ENCODE data around the gene BCR. TPM values are rescaled to one million over a fixed set of nuclear protein-coding genes. Genes with fewer than 3 reads are reported as not detected.

BCR gene
- total RNA-seq, 1 donor from 2014 or later, result 92.6 TPM

DNA sequence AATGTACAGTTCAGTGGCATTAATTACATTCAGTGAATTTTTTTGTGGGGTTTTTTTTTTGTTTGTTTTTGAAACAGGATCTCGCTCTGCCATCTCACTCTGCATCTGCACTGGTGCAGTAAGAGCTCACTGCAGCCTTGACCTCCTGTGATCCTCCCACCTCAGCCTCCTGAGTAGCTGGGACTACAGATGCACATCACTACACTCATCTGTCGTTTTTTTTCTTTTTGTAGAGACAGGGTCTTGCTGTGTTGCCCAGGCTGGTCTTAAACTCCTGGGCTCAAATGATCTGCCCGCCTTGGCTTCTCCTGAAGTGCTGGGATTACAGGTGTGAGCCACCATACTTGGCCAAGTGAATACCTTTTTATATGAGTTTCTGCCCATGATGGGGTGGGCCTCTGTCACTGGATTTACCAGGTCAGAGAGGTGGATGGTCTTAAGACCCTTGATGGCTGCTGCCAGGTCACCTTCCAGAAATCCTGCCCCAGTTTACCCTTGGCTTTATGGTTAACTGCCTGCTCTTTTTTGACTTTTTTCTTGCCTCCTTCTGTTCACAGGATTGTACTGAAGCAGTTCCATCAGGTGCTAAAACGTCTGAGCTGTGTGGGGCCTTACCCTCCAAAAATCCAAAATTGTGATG, 22.6 kb downstream of the BCR start:
- TF ChIP-seq, protein P1, sequence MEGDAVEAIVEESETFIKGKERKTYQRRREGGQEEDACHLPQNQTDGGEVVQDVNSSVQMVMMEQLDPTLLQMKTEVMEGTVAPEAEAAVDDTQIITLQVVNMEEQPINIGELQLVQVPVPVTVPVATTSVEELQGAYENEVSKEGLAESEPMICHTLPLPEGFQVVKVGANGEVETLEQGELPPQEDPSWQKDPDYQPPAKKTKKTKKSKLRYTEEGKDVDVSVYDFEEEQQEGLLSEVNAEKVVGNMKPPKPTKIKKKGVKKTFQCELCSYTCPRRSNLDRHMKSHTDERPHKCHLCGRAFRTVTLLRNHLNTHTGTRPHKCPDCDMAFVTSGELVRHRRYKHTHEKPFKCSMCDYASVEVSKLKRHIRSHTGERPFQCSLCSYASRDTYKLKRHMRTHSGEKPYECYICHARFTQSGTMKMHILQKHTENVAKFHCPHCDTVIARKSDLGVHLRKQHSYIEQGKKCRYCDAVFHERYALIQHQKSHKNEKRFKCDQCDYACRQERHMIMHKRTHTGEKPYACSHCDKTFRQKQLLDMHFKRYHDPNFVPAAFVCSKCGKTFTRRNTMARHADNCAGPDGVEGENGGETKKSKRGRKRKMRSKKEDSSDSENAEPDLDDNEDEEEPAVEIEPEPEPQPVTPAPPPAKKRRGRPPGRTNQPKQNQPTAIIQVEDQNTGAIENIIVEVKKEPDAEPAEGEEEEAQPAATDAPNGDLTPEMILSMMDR (IDR thresholded peaks at IDR 0.05; ENCODE audit: unreplicated experiment), result no peak
- Mint-ChIP-seq H3K36me3 (ENCODE audit: low read depth, unreplicated experiment) (peaks cover 10% of the 10 kb centered on the region), H3K27ac (ENCODE audit: unreplicated experiment) (no peak overlapping the region), H3K4me1 (ENCODE audit: unreplicated experiment) (peaks cover 39% of the 10 kb centered on the region), H3K27me3 (ENCODE audit: unreplicated experiment) (no peaks in the 10 kb centered on the region), H3K9me3 (ENCODE audit: unreplicated experiment) (no peaks in the 10 kb centered on the region), H3K4me3 (ENCODE audit: unreplicated experiment) (no peak overlapping the region)
- no peak for DNase-seq (ENCODE audit: low spot score)

DNA sequence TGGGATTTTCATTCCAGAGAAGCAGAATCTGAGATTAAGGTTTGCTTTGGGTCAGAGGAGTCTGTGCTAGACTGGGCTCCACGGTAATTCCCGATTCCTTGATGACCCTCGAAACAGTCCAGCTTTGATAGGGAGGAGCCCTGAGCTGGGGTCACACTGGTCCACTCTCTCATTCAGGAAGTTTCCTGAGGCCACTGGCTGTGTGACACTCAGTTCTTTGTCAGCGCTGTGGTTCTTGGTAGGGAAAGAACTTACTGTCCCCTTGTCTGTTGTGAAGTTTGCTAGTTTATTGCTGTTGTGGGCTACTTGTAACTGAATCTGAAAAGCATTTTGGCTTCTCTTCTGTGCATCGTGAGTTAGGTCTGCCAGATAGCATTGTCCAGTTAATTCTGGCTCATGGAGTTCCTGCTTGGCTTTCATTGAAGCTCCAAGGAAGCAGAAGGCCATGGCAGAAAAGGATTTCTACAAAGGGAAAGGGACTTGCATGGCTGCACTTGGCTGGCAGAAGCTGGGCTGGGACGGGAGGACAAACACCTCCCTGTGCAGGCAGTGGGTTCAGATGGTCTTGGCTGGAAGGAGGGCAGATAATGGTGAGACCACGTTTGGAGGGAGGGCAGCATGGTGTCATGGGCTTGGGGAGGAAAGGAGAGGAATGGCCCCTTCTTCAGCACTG, 23.3 kb downstream of the BCR start:
- TF ChIP-seq, protein P1 (IDR thresholded peaks at IDR 0.05; ENCODE audit: unreplicated experiment), result no peak
- Mint-ChIP-seq H3K4me3 (ENCODE audit: unreplicated experiment) (no peak overlapping the region), H3K27ac (ENCODE audit: unreplicated experiment) (no peak overlapping the region), H3K36me3 (ENCODE audit: low read depth, unreplicated experiment) (peaks cover 10% of the 10 kb centered on the region), H3K9me3 (ENCODE audit: unreplicated experiment) (no peaks in the 10 kb centered on the region), H3K27me3 (ENCODE audit: unreplicated experiment) (no peaks in the 10 kb centered on the region), H3K4me1 (ENCODE audit: unreplicated experiment) (peaks cover 33% of the 10 kb centered on the region)
- no peak for DNase-seq (ENCODE audit: low spot score)

DNA sequence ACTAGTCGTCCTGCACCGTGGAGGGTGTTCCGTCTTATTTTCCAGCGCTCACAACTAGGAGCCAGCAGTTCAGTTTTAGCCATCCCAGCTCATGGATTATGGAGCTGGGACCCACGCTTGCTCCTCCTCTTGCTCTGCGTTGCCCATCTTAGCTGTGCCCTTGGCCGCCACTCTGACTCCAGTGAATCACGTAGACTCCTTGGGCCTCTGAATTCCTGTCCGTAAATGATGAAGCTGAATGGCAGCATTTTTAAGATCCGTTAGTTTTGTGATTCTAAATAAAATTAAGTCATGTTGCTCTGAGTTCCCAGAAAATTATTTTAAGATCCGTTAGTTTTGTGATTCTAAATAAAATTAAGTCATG, 23.8 kb downstream of the BCR start:
- Mint-ChIP-seq H3K4me1 (ENCODE audit: unreplicated experiment) (peaks cover 31% of the 10 kb centered on the region), H3K27ac (ENCODE audit: unreplicated experiment) (no peak overlapping the region), H3K36me3 (ENCODE audit: low read depth, unreplicated experiment) (peaks cover 12% of the 10 kb centered on the region), H3K4me3 (ENCODE audit: unreplicated experiment) (no peak overlapping the region), H3K27me3 (ENCODE audit: unreplicated experiment) (no peaks in the 10 kb centered on the region), H3K9me3 (ENCODE audit: unreplicated experiment) (no peaks in the 10 kb centered on the region)
- DNase-seq (ENCODE audit: low spot score), result no peak
- TF ChIP-seq, protein P1 (IDR thresholded peaks at IDR 0.05; ENCODE audit: unreplicated experiment), result no peak

DNA sequence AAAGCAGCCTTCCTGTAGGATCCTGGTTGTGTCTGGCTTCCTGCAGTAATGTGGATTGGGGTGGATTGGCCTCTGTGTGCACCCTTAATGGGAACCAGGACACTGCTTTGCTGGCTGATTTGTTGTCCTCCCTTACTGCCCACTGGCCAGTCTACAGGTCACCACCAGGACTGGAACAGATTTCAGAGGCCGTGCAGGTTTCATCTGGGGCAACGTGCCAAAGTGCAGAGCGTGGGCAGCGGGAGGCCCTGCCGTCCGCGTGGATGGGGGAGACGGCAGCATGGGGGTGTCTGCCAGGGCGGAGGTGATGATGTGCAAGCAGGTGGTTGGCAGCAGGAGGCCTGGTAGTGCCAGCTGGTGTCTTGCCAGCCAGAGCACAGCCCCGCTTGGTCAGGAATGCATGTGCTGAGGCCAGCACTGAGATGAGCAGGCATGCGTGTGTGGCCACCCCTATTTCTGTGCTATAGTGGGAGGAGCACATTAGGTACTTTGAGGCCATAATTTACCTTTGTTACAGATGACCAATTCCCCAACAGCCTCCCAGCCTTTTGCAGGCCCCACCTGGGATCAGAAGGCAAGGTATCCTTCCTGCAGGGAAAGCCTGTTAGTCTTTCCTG, 24.3 kb downstream of the BCR start:
- peaks cover 10% of the 10 kb centered on the region for H3K36me3 Mint-ChIP-seq (ENCODE audit: low read depth, unreplicated experiment)
- no peak overlapping the region for H3K27ac Mint-ChIP-seq (ENCODE audit: unreplicated experiment)
- no peaks in the 10 kb centered on the region for H3K27me3 Mint-ChIP-seq (ENCODE audit: unreplicated experiment)
- no peak overlapping the region for H3K4me3 Mint-ChIP-seq (ENCODE audit: unreplicated experiment)
- peaks cover 25% of the 10 kb centered on the region for H3K4me1 Mint-ChIP-seq (ENCODE audit: unreplicated experiment)
- DNase-seq (ENCODE audit: low spot score), result no peak
- TF ChIP-seq, protein P1 (IDR thresholded peaks at IDR 0.05; ENCODE audit: unreplicated experiment), result no peak
- no peaks in the 10 kb centered on the region for H3K9me3 Mint-ChIP-seq (ENCODE audit: unreplicated experiment)

Data from endothelial cell (in vitro differentiated cells).